ENCODE measurements around the gene SEC16B.

Gene SEC16B

DNA sequence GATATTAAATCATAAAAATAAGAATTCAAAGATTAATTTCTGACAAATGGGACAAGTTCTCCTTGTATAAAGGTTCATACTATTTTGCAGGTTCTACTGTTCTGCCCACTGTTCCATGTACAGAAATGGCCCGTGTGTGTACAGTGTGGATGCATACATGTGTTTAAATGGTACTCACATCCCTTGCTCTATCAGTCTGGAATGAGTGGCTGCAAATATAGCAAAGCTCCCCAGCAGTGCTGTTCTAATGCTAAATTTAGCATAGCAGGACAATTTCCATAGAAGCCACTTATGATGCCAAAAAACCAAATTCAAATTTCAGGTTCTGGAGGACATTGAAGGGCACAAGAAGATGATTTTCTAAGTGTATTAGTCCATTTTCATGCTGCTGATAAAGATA lies 9.4 kb upstream of the SEC16B start:
- no peak for DNase-seq

DNA sequence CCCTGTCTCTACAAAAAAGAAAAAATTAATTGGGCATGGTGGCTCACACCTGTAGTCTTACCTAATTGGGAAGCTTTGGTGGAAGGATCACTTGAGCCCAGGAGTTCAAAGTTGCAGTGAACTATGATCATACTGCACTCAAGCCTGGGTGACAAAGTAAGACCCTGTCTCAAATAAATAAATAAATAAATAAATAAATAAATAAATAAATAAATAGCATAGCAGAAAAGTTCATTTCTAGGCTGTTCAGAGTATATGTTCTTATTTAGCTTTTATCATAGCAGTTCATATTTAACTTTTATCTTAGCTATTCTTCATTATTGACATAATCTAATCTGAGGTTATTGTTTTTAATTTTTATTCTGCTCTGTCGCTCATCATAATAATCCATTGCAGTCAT lies 8.7 kb upstream of the SEC16B start:
- no peak for DNase-seq

DNA sequence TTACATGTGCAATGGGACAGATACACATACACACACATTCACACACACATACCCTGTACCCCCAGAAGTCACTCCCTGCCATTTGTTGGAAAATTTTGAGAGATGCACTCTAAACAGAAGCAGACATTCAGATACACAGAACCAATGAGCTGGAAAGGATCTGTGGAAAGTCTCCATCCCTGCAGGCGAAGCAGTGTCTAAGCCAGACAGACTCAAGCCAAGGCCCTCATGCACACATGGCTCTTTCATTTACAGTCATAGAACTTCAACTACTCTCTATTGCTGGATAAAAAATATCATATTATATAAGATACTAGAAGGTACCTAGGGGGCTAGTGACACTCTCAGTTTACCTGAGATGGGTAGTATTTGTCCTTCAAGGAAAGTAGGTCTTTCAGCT lies 7.3 kb upstream of the SEC16B start:
- DNase-seq = no peak

DNA sequence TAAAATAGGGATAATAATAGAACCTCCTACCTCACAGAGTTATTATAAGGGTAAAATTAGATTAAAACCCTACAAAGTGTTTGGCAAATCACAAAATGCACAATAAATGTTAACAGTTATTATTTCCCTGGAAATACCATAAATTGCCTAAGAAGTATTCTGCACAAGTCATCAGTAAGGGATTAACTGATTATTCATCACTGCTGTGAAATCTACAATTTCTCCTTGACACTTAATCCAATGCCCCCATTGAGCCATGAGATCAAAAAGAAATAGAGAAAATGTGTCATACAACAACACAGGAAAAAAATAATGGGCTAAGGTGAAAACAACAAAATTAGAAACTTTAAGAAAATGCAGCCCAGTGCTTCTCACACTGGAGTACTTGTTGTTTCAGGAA lies 6.7 kb upstream of the SEC16B start:
- no peak for DNase-seq

DNA sequence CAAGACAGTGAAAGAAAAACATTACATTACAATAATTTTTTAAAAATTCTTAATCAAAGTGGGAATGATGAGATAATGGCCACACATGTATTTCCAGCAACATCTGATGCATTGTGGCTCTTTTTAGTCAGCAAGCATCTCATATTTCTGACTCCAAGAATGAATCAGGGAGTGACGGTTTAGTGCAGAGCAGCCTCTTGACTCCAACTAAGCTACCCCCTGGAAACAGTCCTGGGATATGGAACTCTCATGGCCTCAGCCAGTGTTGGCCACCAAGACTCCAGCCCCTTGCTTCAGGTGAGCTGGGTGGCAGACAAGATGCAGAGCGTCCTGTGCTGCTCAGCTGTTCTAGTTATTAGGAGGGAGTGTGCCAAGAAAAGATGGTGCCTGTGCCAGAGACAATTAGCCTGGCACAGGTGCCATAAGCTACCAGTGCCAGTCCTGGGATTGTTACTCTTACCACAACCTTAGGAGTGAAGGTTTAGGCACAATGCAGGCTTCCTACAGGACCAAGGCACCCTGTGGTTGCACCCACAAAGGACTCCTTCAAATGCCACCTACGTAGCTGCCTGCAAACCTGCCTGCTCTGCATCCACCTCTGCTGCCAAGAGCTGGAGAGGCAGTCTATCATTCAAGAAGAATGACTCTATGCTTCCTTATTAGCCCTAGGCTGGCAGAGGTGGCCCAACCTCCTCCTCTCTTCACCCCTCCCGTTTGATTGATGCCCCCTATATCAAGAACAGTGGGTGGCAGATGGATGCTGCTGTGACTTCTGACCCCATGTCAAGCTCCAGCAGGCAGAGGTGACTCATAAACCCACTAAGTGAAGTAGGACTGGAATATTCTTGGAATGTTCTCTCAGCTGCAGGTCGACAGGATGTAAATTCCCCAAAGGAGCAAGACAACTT lies 6.0 kb upstream of the SEC16B start:
- no peak for DNase-seq

DNA sequence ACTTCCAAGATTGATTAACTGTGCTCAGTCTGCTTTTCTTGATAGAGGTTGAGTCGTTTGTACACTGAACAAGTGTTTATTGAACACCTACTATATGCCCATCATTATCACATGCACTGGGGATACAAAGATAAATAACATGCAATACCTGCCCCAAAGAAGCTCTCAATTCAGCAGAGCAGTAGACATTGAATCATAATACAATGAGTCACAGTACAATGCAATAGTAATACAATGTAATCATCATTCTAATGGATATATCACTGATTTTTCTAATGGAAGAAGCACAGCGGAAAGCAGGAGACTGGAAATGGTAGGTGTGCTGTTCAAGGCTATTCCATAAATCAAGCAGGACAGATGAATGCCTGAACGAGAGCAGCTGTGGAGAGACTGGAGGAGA lies 3.7 kb upstream of the SEC16B start:
- no peak for DNase-seq

DNA sequence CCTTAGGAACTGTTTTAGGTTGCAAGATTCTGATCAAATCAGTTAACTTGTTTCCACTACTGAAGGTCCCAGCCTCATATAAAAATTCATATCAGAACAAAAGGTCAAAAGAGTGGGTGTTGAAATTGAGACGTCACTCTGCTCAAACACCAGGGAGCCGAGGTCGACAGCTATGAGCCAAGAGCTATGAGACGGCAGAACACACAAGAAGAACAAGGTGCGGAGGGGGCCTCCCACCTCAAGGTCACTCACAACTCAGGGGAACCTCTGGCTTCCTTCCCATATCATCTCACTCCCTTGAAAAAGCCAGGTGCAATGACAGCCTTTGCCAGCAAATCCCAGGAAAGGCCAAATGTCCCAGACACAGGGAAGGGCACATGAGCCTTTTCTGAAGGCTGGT lies 749 bp downstream of the SEC16B start:
- no peak for DNase-seq

DNA sequence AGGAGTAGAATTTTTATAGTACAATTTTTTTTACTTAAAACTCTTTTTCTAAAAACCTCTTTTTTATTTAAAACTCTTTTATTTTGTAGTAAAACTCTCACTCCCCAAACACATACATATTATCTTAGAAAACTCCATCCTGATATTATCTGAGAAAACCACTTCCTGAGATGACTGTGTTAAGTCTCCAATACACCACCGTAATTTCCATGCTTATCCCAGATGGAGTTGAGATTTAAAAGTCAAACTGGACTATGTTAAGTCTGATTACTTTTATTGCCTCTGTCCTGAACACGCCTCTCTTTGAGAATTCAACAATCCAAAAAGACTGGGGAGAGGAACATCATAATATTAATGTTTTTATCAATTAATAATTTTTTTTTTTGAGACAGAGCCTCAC lies 3.7 kb downstream of the SEC16B start:
- no peak for DNase-seq

DNA sequence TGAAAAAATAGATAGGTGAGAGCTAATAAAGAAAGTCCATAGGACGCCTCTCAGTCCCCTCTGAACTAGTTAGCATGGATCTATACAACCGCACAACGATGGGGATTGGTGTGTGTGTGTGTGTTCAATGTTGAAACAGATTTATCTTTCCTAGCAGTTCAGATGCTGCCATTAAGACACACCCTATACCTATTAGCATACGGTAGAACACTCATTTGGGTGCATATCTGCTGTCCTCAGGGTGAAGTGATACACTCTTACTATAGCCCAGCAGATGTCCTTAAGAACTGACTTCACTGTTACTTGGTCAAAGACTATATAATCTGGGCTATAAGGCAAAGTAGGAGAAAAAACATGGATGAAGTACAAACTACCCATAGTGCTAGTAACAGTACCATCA lies 4.6 kb downstream of the SEC16B start:
- DNase-seq = no peak

DNA sequence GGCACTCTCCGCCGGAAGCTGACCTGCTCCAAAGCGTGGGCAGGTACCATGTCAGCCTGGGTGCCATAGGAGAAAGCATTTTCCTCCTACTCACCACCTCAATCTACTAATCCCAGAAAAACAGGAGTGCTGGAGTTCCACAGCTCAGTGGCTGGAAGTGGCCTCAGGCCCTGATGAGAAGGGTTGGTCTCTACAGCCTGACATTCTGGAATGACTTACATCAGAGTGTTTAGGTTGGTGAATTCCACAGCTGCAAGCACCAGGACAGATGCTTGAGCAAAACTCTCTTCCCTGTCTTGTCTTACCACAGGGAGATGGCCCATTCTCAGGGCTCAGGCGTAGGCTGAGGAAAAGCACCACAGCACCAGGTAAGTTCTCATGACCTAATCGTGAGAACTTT lies 5.5 kb downstream of the SEC16B start:
- DNase-seq = no peak

DNA sequence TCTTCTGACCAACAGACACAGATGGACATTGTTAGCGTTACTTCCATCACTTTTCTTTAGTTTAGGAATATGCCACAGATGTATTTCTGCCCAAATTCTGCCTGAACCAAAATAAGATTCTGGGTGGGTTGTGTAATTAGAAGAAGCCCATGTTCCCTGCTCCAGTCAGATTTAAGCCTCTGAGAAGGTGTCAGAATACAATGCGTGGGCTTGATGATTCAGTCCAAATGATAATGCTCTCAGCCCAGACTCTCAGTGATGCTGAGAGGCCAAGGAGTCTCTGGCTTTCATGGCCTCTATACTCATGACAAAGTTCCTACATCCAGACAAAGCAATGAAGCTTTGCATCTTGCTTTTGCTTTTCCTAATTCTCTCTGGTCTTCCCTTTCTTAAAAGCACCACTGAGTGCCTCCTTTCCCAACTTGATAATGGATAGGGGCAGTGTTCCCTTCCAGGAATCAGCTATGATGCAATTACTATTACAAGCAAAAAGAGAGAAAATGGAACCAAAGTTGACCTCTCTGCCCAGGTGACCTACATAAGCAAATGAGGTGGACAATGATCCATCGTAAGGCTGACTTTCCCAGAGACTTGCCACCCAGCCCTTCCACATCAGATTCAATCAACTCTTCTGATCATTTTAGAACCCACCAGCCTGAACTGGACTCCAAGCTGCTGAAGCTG lies 8.8 kb downstream of the SEC16B start:
- peak in 2 of 58 donors; percentile 26 to 36 for DNase-seq

DNA sequence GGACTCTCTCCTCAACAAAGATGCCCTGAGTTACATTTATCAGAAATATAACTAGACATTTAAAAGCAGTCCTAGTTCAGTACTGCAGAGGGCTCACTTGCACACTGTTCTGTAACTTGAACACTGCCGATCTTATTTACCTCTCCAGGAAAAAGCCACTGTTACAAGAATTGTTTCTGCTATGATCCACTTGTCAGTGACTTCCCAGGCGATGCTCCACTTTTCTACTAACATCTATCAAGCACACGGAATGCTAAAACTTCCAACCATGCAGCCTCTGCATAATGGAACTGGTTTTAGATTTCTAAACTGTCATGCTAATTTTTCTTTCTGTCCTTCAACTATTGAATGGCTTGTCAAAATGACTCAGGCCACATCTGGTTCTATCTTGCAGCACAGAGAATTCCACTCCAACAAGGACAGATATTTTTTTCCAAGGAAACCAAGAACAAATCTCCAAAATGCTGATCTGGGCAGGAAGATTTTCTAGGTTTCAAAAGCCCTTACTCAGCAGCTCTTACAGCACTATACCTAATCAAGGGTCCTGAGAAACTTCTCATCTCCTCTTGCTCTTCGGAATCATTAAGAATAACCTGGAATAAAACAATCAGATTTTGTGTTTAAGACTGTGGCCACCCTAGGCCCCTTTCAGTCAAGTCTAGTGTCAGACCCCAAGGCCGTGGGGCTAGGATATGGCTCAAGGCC lies 9.9 kb downstream of the SEC16B start:
- DNase-seq = peak in 3 of 58 donors; percentile 19 to 66 (median 31)

DNA sequence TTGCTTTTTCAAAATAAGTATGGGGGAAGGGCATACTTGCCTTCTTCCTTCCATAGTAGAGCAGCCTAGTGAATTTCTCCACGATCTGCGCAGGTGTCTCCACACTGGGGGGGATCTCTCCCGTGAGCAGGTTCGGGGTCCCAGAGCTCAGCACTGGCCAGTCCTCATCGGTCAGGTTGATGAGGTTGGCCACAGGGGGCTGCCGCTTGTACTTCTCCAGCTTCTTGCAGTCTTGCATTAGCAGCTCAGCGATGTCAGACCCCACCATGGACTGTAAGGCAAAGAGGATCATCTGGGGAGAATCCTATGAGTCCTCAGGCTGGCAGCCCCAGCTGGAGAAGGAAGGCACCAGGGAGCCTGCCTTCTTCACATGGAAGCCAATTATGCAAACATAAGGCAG lies 11.8 kb downstream of the SEC16B start:
- no peak for DNase-seq

DNA sequence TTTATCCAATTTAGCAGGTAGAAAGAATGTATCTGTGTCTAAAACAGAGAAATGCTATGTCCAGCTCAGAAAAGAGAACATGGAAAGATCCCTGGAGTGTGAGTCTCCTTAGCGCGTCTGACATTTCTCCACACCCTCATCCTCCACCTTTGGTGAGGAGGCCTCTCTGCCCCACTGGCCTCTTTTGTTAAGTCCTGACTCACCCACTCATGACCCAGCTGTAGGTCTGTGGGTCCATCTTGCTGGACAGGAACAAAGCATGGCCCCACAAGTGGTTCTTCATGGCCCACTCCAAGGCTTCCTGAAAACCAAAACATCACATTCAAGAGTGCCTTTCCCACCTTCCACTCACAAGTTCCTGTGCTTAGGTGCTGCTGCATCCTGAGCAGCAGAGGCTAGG lies 15.8 kb downstream of the SEC16B start:
- DNase-seq = no peak

DNA sequence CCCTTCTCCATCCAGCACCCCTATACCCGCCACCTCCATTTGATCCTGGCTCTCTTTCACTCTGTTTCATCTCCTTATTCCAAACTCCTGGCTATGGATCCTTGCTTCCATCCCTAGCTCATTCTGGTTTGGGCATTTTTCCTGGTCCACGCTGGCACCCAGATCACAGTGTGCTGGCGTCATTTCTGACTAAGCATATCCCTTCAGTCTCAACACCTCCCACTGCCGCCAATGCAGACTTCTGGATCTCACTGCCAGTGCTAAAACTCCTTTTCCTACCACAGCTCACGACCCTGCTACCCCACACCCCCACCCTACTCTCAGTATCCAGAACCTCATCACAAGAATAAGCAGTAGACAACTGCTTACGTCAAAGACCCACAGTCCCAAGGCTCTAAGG lies 16.3 kb downstream of the SEC16B start:
- DNase-seq = peak in 26 of 58 donors; percentile 12 to 71 (median 40)

DNA sequence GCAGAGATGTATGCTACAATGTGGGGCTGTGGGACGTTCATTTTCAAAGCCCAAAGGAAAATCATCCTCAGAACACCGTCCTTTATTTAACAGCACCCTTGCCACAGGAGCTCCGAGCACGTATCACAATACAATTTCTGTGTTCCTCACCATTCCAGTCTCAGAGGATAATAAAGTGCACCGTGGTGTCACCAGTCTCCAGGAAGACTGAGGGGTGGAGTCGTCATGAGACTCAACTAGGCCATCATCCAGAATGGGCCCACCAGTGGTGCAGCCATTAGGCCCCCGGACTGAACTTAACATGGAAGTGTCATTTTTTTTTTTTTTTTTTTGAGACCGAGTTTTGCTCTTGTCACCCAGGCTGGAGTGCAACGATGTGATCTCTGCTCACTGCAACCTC lies 17.2 kb downstream of the SEC16B start:
- DNase-seq = no peak

DNA sequence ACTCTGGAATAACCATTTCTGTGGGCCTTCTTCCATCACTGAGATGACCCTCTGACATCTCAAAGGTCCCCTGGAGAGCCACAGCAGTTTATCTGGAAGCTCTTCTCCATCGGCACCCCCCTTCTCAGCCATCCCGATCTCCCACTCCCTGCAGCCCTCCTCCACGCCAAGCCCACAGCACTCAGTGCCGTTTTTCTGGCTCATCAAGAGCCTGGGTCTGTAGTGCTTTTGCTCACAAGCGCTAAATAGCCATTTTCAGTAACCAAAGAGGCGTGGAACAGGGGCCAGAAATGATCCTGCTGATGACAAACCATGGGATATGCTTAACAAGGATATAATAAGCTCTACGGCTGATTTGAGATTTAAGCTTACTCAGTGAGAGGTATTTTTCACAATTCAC lies 17.6 kb downstream of the SEC16B start:
- no peak for DNase-seq

DNA sequence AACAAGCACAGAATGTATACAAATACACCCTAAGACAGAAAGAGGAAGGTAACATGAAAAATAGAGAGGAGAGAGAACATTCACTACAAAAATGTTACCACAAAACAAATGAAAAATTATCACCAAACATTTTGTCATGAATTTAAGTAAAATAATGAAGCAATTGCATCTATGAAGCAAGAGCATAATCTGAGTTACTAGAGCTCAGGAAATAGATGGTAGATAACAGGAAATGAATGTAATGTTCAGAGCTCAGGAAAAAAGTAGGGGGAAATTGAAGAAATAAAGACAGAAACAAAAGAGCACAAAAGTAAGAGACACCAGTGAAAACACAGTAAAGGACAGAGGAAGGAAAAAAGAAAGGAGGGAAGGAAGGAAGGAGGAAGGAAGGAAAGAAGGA lies 19.4 kb downstream of the SEC16B start:
- DNase-seq = no peak

DNA sequence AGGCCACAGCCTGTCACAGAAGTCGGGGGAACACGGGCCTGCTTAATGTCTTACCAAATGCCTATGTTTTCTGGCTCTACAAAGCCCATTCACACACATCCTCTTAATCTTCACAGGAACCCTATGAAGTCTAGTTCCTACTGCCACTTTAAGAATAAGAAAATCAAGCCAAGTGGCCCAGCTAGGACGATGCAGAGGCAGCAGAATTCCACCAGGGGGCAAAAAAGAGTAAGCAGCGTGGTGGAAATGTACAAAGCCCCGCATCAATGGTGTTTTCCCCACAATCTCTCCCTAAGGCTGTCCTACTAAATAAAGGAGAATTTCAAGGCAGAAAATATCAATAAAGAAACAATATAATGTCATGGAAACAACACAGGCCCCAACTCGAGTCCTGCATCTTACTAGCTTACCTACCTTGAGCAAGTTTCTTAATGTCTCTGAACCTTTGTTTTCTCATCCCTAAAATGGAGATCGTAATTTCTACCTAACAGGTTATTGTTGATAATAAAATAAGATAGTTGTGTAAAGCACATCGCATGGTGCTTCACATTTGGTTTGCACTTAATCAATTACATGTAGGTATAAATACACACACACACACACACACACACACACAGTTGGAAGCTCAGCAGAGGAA lies 21.4 kb downstream of the SEC16B start:
- peak in 48 of 58 donors; percentile 12 to 76 (median 46) for DNase-seq

DNA sequence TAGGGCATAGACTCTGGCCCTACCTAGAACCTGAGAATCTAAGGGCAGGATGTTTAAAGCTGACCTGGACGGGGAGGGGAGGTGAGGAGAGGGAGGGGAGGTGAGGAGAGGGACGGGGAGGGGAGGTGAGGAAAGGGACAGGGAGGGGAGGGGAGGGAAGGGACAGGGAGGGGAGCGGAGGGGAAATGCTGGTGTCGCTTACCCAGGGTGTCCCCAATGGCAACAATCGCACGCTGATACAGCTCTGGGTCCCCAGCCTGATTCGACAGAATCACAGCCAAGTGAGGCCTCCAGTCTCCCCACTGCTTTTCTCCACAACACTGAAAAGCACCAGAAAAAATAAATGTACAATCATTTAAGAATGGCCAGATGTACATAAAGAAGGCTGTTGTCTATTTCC lies 22.2 kb downstream of the SEC16B start:
- DNase-seq = no peak

DNA sequence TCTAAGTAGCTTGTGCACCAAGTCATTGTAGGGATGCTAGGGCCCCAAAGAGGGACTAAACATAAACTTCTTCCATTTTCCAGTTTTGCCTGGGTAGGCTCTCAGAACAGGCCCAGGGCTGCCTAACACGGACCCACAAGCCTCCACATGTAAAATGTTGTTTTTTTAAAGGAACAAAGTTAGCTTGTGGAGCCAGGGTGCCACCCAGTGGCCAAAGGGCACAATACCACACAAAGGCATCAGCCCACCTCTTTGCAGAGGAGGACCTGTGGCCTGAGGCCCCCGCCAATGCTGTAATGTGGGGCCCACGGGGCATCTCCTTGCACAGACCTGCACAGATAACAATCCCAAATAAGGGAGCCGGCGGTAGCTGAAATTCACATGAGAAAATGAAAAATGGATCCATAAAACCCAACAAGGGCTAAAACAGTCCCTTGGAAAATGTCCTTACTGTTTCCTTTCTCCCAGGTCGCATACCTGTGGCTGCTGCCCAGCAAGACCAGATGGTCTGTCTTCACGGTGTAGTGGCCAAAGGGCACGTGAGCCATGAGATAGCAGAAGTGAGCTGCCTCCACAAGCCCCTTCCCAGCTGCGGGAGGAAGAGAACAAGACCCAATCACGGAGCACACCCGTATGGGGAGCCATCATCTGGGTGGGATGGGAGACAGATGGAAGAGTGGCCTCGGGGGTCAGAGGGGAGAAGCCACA lies 23.8 kb downstream of the SEC16B start:
- DNase-seq = peak in 46 of 58 donors; percentile 13 to 72 (median 40)
